Ishikawa (cell line): Measurements from ENCODE around the gene PPP3CB.

Experiments used
- CEBPB ChIP-seq: IDR thresholded peaks from 2 replicates; pipeline ENCODE4 v1.6.1; 2012
- EP300 ChIP-seq: IDR thresholded peaks from 2 replicates; pipeline ENCODE4 v1.6.1; 2012; ENCODE audit warnings: borderline replicate concordance
- MAX ChIP-seq: IDR thresholded peaks from 2 replicates; pipeline ENCODE4 v1.6.1; 2012
- RAD21 ChIP-seq: IDR thresholded peaks from 2 replicates; pipeline ENCODE4 v1.6.1; 2012; ENCODE audit warnings: low read depth
- TAF1 ChIP-seq: IDR thresholded peaks from 2 replicates; pipeline ENCODE4 v1.6.1; 2012; ENCODE audit warnings: low read depth, mild to moderate bottlenecking
- USF1 ChIP-seq: IDR thresholded peaks from 2 replicates; pipeline ENCODE4 v1.6.1; 2012
- YY1 ChIP-seq: IDR thresholded peaks from 2 replicates; pipeline ENCODE4 v1.6.1; 2012; ENCODE audit warnings: low read depth
- TF ChIP-seq, protein P1 (sequence below): IDR thresholded peaks from 2 replicates; pipeline ENCODE4 v1.6.1; 2012; ENCODE audit warnings: low read depth, mild to moderate bottlenecking

DNA sequence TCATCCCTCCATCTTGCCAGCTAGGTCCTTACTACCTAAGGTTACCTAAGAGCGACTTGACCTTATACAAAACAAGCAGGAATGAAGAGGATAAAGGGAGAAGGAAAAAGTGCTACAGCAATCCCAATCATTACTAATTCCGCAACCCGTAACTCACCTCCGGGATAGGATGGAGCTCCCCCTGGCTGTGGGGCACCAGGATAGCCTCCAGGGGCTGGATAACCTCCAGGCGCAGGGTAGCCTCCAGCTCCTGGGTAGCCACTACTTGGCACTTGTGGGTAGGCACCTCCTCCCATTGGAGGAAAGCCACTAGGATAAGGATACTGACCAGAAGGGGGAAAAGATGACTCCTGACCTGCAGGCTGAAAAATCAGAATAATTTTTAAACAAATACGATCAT is 97.8 kb downstream of the PPP3CB start:
- no peak for TF ChIP-seq TAF1
- no peak for TF ChIP-seq USF1
- TF ChIP-seq YY1 = no peak
- TF ChIP-seq EP300 = no peak
- TF ChIP-seq MAX = no peak
- TF ChIP-seq CEBPB = no peak
- TF ChIP-seq, protein P1, sequence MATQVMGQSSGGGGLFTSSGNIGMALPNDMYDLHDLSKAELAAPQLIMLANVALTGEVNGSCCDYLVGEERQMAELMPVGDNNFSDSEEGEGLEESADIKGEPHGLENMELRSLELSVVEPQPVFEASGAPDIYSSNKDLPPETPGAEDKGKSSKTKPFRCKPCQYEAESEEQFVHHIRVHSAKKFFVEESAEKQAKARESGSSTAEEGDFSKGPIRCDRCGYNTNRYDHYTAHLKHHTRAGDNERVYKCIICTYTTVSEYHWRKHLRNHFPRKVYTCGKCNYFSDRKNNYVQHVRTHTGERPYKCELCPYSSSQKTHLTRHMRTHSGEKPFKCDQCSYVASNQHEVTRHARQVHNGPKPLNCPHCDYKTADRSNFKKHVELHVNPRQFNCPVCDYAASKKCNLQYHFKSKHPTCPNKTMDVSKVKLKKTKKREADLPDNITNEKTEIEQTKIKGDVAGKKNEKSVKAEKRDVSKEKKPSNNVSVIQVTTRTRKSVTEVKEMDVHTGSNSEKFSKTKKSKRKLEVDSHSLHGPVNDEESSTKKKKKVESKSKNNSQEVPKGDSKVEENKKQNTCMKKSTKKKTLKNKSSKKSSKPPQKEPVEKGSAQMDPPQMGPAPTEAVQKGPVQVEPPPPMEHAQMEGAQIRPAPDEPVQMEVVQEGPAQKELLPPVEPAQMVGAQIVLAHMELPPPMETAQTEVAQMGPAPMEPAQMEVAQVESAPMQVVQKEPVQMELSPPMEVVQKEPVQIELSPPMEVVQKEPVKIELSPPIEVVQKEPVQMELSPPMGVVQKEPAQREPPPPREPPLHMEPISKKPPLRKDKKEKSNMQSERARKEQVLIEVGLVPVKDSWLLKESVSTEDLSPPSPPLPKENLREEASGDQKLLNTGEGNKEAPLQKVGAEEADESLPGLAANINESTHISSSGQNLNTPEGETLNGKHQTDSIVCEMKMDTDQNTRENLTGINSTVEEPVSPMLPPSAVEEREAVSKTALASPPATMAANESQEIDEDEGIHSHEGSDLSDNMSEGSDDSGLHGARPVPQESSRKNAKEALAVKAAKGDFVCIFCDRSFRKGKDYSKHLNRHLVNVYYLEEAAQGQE = no peak
- TF ChIP-seq RAD21 = 0 out of 2 replicates have a peak, but pooled peaks have one; percentile 17
